Measurements from ENCODE around the gene PGGT1B.

PGGT1B gene

DNA sequence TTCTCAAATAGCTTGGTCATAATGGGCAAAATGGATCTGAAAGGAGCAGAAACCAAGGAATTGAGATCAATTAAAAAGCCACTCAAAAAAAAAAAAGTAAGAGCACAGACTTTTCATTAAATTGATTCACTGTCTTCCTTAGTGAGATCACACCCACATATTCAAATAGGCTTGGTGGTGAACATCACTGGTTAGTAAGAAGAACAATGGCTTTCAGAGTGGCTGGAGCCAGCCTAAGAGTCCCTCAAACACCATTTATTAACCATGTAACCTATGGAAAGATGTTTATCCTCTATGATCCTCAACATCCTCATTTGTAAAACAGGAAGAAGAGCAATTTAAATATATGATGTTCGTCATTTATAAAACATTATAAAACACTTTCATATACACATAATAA, 21.3 kb upstream of the PGGT1B start:
- TF ChIP-seq, protein P1, sequence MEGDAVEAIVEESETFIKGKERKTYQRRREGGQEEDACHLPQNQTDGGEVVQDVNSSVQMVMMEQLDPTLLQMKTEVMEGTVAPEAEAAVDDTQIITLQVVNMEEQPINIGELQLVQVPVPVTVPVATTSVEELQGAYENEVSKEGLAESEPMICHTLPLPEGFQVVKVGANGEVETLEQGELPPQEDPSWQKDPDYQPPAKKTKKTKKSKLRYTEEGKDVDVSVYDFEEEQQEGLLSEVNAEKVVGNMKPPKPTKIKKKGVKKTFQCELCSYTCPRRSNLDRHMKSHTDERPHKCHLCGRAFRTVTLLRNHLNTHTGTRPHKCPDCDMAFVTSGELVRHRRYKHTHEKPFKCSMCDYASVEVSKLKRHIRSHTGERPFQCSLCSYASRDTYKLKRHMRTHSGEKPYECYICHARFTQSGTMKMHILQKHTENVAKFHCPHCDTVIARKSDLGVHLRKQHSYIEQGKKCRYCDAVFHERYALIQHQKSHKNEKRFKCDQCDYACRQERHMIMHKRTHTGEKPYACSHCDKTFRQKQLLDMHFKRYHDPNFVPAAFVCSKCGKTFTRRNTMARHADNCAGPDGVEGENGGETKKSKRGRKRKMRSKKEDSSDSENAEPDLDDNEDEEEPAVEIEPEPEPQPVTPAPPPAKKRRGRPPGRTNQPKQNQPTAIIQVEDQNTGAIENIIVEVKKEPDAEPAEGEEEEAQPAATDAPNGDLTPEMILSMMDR (IDR thresholded peaks at IDR 0.05), result no peak
- Mint-ChIP-seq H3K4me3 (no peak overlapping the region), H3K27ac (no peak overlapping the region)

DNA sequence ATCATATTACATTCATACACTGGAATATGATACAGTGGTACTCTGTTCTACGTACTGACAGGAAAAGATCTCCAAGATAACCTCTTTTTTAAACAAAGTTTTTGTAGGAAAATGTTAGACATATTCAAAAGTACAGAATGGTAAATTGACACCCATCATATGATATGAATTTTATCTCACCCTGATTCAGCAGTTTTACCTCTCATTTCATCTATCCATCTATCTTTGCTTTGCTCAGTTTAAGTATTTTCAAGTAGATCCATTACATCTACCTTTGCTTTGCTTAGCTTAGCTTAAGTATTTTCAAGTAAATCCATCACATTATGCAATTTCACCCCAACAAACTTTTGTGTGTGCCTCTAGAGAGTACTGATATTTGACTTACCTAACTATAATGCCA, 19.5 kb upstream of the PGGT1B start:
- H3K9me3 Mint-ChIP-seq, result no peaks in the 10 kb centered on the region

More for the DNA sequence above, 21.3 kb upstream of the PGGT1B start:
- peaks cover 15% of the 10 kb centered on the region for H3K4me1 Mint-ChIP-seq
- H3K36me3 Mint-ChIP-seq (ENCODE audit: low read depth), result peaks cover 26% of the 10 kb centered on the region
- H3K9me3 Mint-ChIP-seq, result no peaks in the 10 kb centered on the region
- DNase-seq, result no peak
- peaks cover 2% of the 10 kb centered on the region for H3K27me3 Mint-ChIP-seq (ENCODE audit: low read depth, poor library complexity)

DNA sequence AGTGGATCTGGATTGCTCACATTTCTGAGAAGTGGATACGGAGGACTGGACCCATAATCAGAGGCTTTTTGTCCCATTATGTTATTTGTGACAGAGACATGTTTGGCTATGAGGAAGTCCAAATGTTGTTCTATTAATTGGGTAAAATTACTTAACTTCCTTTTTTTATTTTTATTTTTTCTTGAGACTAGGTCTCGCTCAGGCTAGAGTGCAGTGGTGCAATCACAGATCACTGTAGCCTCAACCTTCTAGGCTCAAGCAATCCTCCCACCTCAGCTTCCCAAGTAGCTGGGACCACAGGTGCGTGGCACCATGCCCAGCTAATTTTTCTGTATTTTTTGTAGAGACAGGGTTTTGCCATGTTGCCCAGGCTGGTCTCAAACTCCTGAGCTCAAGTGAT, 11.9 kb upstream of the PGGT1B start:
- Mint-ChIP-seq H3K36me3 (ENCODE audit: low read depth) (peaks cover 34% of the 10 kb centered on the region), H3K27ac (no peak overlapping the region), H3K9me3 (no peaks in the 10 kb centered on the region), H3K27me3 (ENCODE audit: low read depth, poor library complexity) (peaks cover 4% of the 10 kb centered on the region), H3K4me1 (no peaks in the 10 kb centered on the region), H3K4me3 (no peak overlapping the region)
- TF ChIP-seq, protein P1 (IDR thresholded peaks at IDR 0.05), result no peak
- DNase-seq, result no peak

More for the DNA sequence above, 19.5 kb upstream of the PGGT1B start:
- TF ChIP-seq, protein P1 (IDR thresholded peaks at IDR 0.05), result no peak
- no peak overlapping the region for H3K27ac Mint-ChIP-seq
- peaks cover 20% of the 10 kb centered on the region for H3K36me3 Mint-ChIP-seq (ENCODE audit: low read depth)
- H3K4me3 Mint-ChIP-seq, result no peak overlapping the region
- DNase-seq, result no peak
- peaks cover 15% of the 10 kb centered on the region for H3K4me1 Mint-ChIP-seq
- peaks cover 2% of the 10 kb centered on the region for H3K27me3 Mint-ChIP-seq (ENCODE audit: low read depth, poor library complexity)

DNA sequence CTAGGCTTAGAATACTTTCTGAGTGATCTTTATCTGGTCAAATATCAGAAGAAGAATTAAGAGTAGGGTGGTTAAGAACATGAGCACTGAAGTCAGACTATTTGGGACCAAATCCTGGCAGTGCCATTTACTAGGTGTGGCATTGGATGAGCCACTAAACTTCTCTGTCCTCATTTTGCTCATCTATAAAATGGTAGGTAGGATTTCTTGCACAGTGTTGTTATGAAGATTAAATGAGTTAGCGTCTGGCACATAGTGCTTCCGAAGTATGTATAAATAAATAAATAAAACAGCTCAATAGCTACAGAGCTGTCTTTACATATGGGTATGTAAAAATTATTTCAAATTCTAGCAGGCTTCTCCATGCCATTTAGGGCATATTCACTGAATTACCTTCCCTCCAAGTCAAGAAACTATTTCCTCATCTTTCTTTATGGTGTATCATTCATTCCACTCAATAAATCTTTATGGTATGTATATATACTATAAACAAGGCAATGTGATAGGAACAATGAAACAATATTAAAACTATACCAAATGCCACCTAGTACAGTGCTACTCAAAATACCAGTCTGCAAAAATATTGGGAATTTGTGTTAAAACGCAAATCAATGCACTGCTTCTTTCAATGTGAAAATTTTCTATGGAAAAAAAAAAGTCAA, 9.8 kb upstream of the PGGT1B start:
- Mint-ChIP-seq H3K9me3 (no peaks in the 10 kb centered on the region), H3K36me3 (ENCODE audit: low read depth) (peaks cover 39% of the 10 kb centered on the region), H3K4me1 (no peaks in the 10 kb centered on the region), H3K27ac (no peak overlapping the region), H3K4me3 (no peak overlapping the region), H3K27me3 (ENCODE audit: low read depth, poor library complexity) (peaks cover 4% of the 10 kb centered on the region)
- no peak for DNase-seq
- TF ChIP-seq, protein P1 (IDR thresholded peaks at IDR 0.05), result no peak

DNA sequence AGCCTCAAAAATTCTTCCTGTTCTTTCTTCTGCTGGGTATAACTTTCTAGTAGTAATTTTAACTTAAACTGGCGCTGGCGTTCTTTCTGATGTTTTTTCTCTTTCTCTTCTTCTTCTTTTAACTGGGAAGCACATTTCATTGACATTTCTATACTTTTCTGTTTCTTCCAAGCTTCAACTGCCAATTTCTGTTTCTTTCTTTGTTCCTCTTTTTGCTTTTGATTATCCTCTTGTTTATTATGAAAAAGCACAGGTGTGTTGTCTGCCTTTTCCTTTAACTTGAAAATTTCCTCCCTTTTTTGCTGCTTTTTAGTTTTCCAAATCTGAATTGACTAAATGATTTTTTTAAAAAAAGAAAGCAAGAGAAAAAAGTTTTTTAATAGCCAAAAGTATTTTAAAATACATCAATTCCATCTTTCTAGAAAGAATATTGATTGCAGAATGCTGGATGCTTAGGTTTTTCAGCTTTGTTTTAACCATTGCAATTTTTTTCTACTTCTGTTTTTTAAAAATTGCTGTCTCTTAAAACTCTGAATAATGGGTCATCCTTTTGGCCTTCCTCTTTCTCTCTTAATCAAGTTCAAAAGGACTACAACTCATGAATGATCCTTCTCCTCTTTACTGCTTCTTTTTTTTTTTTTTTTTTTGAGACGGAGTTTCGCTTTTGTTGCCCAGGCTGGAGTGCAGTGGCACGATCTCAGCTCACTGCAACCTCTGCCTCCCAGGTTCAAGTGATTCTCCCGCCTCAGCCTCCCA, 8.8 kb upstream of the PGGT1B start:
- no peak overlapping the region for H3K4me3 Mint-ChIP-seq
- H3K4me1 Mint-ChIP-seq, result no peaks in the 10 kb centered on the region
- peaks cover 4% of the 10 kb centered on the region for H3K27me3 Mint-ChIP-seq (ENCODE audit: low read depth, poor library complexity)
- no peak overlapping the region for H3K27ac Mint-ChIP-seq
- TF ChIP-seq, protein P1 (IDR thresholded peaks at IDR 0.05), result no peak
- H3K36me3 Mint-ChIP-seq (ENCODE audit: low read depth), result peaks cover 44% of the 10 kb centered on the region
- DNase-seq, result no peak
- no peaks in the 10 kb centered on the region for H3K9me3 Mint-ChIP-seq
